ENCODE data around the gene FAT1. TPM values are rescaled to one million over a fixed set of nuclear protein-coding genes. Genes with fewer than 3 reads are reported as not detected.

FAT1 gene
- total and polyA plus RNA-seq, 8 donors: 8.2 to 272 (median 60.4) TPM

DNA sequence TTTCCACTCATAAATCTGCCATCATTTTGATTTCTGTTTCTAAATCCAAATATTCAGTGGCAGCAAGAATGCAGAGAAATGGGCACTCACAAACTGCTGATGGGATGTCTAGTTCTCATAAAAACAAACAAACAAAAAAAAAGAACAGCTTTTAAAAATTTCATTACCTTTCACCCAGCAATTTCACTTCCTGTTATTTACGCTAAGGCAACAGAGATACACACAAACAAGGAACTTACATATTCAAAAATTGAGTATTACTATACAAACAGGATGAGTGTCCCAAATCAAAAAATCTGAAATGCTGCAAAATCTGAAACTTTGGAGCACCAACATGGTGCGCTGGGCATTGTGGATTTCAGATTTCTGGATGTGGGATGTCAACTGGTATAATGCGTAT, 36.4 kb downstream of the FAT1 start:
- TF ChIP-seq POLR2AphosphoS5 (IDR thresholded peaks at IDR 0.05): no peak
- no peak for TF ChIP-seq POLR2A (IDR thresholded peaks at IDR 0.05)
- TF ChIP-seq, protein P1, sequence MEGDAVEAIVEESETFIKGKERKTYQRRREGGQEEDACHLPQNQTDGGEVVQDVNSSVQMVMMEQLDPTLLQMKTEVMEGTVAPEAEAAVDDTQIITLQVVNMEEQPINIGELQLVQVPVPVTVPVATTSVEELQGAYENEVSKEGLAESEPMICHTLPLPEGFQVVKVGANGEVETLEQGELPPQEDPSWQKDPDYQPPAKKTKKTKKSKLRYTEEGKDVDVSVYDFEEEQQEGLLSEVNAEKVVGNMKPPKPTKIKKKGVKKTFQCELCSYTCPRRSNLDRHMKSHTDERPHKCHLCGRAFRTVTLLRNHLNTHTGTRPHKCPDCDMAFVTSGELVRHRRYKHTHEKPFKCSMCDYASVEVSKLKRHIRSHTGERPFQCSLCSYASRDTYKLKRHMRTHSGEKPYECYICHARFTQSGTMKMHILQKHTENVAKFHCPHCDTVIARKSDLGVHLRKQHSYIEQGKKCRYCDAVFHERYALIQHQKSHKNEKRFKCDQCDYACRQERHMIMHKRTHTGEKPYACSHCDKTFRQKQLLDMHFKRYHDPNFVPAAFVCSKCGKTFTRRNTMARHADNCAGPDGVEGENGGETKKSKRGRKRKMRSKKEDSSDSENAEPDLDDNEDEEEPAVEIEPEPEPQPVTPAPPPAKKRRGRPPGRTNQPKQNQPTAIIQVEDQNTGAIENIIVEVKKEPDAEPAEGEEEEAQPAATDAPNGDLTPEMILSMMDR (IDR thresholded peaks at IDR 0.05): no peak
- no peak for TF ChIP-seq EP300 (IDR thresholded peaks at IDR 0.05)
- no peak for DNase-seq
- Histone ChIP-seq H3K27me3 (no peaks in the 10 kb centered on the region), H3K9me3 (no peaks in the 10 kb centered on the region), H3K36me3 (no peaks in the 10 kb centered on the region), H3K27ac (no peak overlapping the region), H3K4me1 (peaks cover 6 to 55% (median 36%) of the 10 kb centered on the region in 4 donors), H3K4me3 (no peak overlapping the region)
- intact Hi-C loops (cut with DNase I; ENCODE audit: low total_unique reads): no loop called here
- 80 to 95% (median 93%) methylated on average over 3 of the region's 3 CpGs for WGBS, 5 donors

DNA sequence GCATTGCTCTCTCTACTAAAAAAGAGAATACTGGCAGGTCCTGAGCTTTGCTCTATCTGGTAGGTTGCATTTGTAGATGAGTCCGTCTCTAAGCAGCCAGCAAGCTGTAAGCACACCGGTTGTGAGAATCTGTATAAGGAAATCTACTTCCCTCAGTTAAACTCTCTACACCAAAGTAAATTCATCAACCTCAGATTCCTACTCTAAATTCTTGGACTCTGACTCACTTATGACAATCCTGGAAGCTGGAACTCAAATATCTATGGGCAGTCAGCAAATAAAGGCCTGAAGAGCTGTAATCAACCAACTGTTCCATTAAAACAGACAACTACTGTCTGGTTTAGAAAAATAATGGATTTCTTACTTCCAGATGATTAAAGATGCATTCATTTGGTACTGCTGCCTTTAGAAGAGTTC, 37.9 kb downstream of the FAT1 start:
- intact Hi-C loops (cut with DNase I; ENCODE audit: low total_unique reads): no loop called here
- WGBS, 5 donors: 36 to 62% (median 51%) methylated on average over 2 of the region's 2 CpGs
- no peaks in the 10 kb centered on the region for H3K27me3 ChIP-seq
- peak overlapping the region in 4 of 5 donors; percentile 25 to 44 (median 30) for H3K27ac ChIP-seq
- no peaks in the 10 kb centered on the region for H3K9me3 ChIP-seq
- DNase-seq: peak in 1 of 2 donors; percentile 55
- no peaks in the 10 kb centered on the region for H3K36me3 ChIP-seq
- TF ChIP-seq EP300 (IDR thresholded peaks at IDR 0.05): no peak
- TF ChIP-seq, protein P1 (IDR thresholded peaks at IDR 0.05): no peak
- no peak for TF ChIP-seq POLR2AphosphoS5 (IDR thresholded peaks at IDR 0.05)
- H3K4me1 ChIP-seq: peaks cover 6 to 55% (median 36%) of the 10 kb centered on the region in 4 donors
- H3K4me3 ChIP-seq: no peak overlapping the region

DNA sequence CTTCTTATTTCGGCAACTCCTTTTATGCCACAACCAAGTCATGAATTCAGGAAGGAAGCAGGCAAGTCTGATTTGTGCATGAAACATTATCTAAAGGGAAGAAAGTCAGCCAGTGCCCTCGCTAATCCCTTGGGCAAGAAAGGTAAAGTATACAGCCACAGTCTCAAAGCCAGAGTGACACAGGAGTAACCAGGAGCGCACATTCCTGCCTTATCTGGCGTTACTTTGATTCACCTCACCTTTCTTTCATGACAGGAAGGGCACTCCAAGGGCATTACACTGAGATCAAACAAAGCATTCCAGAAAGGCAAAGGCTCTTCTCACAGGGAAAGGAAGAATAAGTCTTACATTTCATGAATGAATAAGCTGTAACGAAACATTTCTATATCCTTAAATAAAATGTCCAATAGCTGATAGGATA, 38.8 kb downstream of the FAT1 start:
- intact Hi-C loops (cut with DNase I; ENCODE audit: low total_unique reads): no loop called here
- no peaks in the 10 kb centered on the region for H3K9me3 ChIP-seq
- H3K36me3 ChIP-seq: no peaks in the 10 kb centered on the region
- 35 to 53% (median 39%) methylated on average over 5 of the region's 5 CpGs for WGBS, 5 donors
- TF ChIP-seq POLR2A (IDR thresholded peaks at IDR 0.05) (no peak), POLR2AphosphoS5 (IDR thresholded peaks at IDR 0.05) (peak in 2 of 3 donors; percentile 59 to 73)
- H3K27me3 ChIP-seq: no peaks in the 10 kb centered on the region
- H3K4me3 ChIP-seq: peak overlapping the region in 1 of 4 donors; percentile 9
- H3K4me1 ChIP-seq: peaks cover 6 to 54% (median 36%) of the 10 kb centered on the region in 4 donors
- peak overlapping the region in 4 of 5 donors; percentile 25 to 52 (median 40) for H3K27ac ChIP-seq
- DNase-seq: peak; percentile 40 to 80

DNA sequence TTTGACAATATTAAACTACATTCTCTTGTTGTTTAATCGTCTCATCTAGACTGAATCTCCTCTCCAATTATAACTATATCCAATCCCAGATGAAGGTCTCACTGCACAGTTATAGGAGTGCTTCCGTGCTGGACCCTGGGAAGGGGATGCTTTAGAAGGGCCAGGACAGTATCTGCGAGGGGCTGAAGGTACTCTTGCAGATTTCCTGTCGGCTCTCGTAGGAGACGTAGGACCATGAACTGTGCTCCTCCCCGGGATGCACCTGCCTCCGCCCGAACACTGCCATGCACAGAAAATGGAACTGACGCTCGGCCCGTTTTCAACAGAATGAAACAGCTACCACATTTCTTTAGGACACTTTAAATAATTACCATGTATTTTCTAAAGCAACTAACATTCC, 39.4 kb downstream of the FAT1 start:
- Histone ChIP-seq H3K9me3 (no peaks in the 10 kb centered on the region), H3K4me1 (peaks cover 6 to 47% (median 33%) of the 10 kb centered on the region in 4 donors), H3K36me3 (no peaks in the 10 kb centered on the region), H3K27me3 (no peaks in the 10 kb centered on the region), H3K4me3 (peak overlapping the region in 1 of 4 donors; percentile 9), H3K27ac (peak overlapping the region in 4 of 5 donors; percentile 25 to 44 (median 37))
- WGBS, 5 donors: 65 to 75% (median 70%) methylated on average over 12 of the region's 12 CpGs
- DNase-seq: no peak
- TF ChIP-seq POLR2AphosphoS5 (IDR thresholded peaks at IDR 0.05): no peak
- no peak for TF ChIP-seq POLR2A (IDR thresholded peaks at IDR 0.05)
- TF ChIP-seq, protein P1 (IDR thresholded peaks at IDR 0.05): no peak
- TF ChIP-seq EP300 (IDR thresholded peaks at IDR 0.05): no peak
- intact Hi-C loops (cut with DNase I; ENCODE audit: low total_unique reads): no loop called here

DNA sequence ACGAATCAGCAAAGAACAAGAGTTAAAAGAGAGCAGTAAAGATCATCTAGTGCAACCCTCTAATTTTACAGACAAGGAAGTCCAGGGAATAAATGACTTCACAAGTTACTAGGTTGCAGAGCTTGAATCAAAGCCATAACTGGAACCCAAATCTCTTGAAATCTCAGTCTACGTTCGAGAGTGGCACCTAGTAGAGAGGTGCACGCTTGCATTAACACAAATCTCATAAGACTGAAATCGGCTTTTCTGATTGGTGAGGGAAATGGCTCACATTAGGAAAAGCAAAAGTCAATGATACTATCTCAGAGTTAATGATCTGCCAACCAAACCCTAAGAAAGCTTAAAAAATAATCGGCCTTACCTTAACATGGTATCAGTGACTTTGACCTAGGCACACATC, 43.0 kb downstream of the FAT1 start:
- Histone ChIP-seq H3K9me3 (no peaks in the 10 kb centered on the region), H3K27ac (no peak overlapping the region), H3K27me3 (no peaks in the 10 kb centered on the region), H3K36me3 (no peaks in the 10 kb centered on the region), H3K4me3 (no peak overlapping the region), H3K4me1 (peaks cover 10 to 42% (median 27%) of the 10 kb centered on the region in 4 donors)
- intact Hi-C loops (cut with DNase I; ENCODE audit: low total_unique reads): no loop called here
- no peak for DNase-seq
- TF ChIP-seq POLR2AphosphoS5 (IDR thresholded peaks at IDR 0.05): no peak
- TF ChIP-seq EP300 (IDR thresholded peaks at IDR 0.05): no peak
- TF ChIP-seq, protein P1 (IDR thresholded peaks at IDR 0.05): no peak
- no peak for TF ChIP-seq POLR2A (IDR thresholded peaks at IDR 0.05)
- 67 to 72% (median 71%) methylated on average over 6 of the region's 6 CpGs for WGBS, 5 donors
